Bronchial epithelial cell (primary cell): ENCODE results near the gene ABHD12. TPM values are rescaled to one million over a fixed set of nuclear protein-coding genes. Genes with fewer than 3 reads are reported as not detected.

Source experiments
- DNase-seq: peaks from one replicate; pipeline ENCODE4 v3.0.0-alpha.2; 2010; ENCODE audit warnings: low read depth
- FAIRE-seq: peaks from 2 replicates; lab custom pipeline; 2011; peaks lifted over from hg19 to GRCh38; lab: Jason Lieb, UNC
- H3K27me3 ChIP-seq: 2 replicates; pipeline ENCODE4 v1.5.1; 2011; ENCODE audit warnings: low read length; ENCODE audit not compliant: control insufficient read depth, insufficient read depth
- H3K36me3 ChIP-seq: 2 replicates; pipeline ENCODE4 v1.5.1; 2011; ENCODE audit warnings: low read length; ENCODE audit not compliant: control insufficient read depth, insufficient read depth
- H3K4me3 ChIP-seq: 2 replicates; pipeline ENCODE4 v1.5.1; 2011; ENCODE audit warnings: mild to moderate bottlenecking, low read depth, low read length, control low read depth
- CTCF ChIP-seq: IDR thresholded peaks from 2 replicates; pipeline ENCODE4 v1.5.1; 2011; ENCODE audit warnings: mild to moderate bottlenecking, moderate library complexity, low read length, control low read depth, inconsistent platforms; ENCODE audit not compliant: insufficient read depth, severe bottlenecking
- total RNA-seq: library from RNA; depleted of rRNA; stranded (reverse); fragments of >200 nt; gene quantifications from 2 replicates; pipeline ENCODE4 v1.2.1, GENCODE V29; 2014

The ABHD12 gene
- total RNA-seq, 1 donor from 2014 or later, result 21.6 TPM

- no peak for FAIRE-seq
- H3K36me3 ChIP-seq, result peaks cover 69% of the 10 kb centered on the region
Measured at GRCh38 chr20:25274891-25275812, 115.5 kb downstream of the ABHD12 start.

GRCh38 chr20:25274481-25274880 lies 116.2 kb downstream of the ABHD12 start:
- FAIRE-seq (no peak), DNase-seq (no peak)
- Histone ChIP-seq H3K36me3 (peaks cover 68% of the 10 kb centered on the region), H3K4me3 (no peak overlapping the region), H3K27me3 (no peaks in the 10 kb centered on the region)
- TF ChIP-seq CTCF, result no peak

More at GRCh38 chr20:25274891-25275812, 115.5 kb downstream of the ABHD12 start:
- Histone ChIP-seq H3K27me3 (no peaks in the 10 kb centered on the region), H3K4me3 (no peak overlapping the region)
- DNase-seq, result no peak
- TF ChIP-seq CTCF, result no peak

GRCh38 chr20:25273541-25274358 lies 116.9 kb downstream of the ABHD12 start:
- H3K27me3 ChIP-seq, result no peaks in the 10 kb centered on the region
- no peak for TF ChIP-seq CTCF
- DNase-seq (no peak), FAIRE-seq (no peak)
- peaks cover 67% of the 10 kb centered on the region for H3K36me3 ChIP-seq
- no peak overlapping the region for H3K4me3 ChIP-seq

GRCh38 chr20:25273046-25273445 lies 117.6 kb downstream of the ABHD12 start:
- no peak for TF ChIP-seq CTCF
- Histone ChIP-seq H3K4me3 (no peak overlapping the region), H3K36me3 (peaks cover 60% of the 10 kb centered on the region), H3K27me3 (no peaks in the 10 kb centered on the region)
- DNase-seq (no peak), FAIRE-seq (no peak)

- no peak for FAIRE-seq
- TF ChIP-seq CTCF, result no peak
Measured at GRCh38 chr20:25272223-25273000, 118.2 kb downstream of the ABHD12 start.

More at GRCh38 chr20:25272223-25273000, 118.2 kb downstream of the ABHD12 start:
- no peak for DNase-seq
- no peaks in the 10 kb centered on the region for H3K27me3 ChIP-seq
- no peak overlapping the region for H3K4me3 ChIP-seq
- peaks cover 55% of the 10 kb centered on the region for H3K36me3 ChIP-seq
